Measurements from ENCODE around the gene VCL.

- TF ChIP-seq CTCF (conservative IDR thresholded peaks at IDR 0.05; ENCODE audit: low read depth, low read length) (no peak), EZH2phosphoT487 (IDR thresholded peaks at IDR 0.05; ENCODE audit: borderline replicate concordance, low read length) (no peak), EZH2 (IDR thresholded peaks at IDR 0.05; ENCODE audit: low read length, unreplicated experiment) (no peak)
Observed at GRCh38 chr10:74099836-74100235, 101.9 kb downstream of the VCL start.
